HG03565 (cell line): ENCODE measurements around the gene EPYC.
A peak's percentile ranks its signal among the peaks of the same experiment; 100 is the strongest.

Experiments
- ATAC-seq: cut with Tn5 transposase; IDR thresholded peaks from one replicate; pipeline ENCODE4 v1.9.1; 2021; ENCODE audit warnings: mild to moderate bottlenecking, moderate library complexity; ENCODE audit not compliant: unreplicated experiment

Gene EPYC

GRCh38 chr12:91004872-91005271 lies at the start of gene EPYC:
Gene EPYC (minus strand): TSS chr12:91004972. CDS start chr12:91002565, 2,407 bp downstream.
- no peak for ATAC-seq

- ATAC-seq: no peak
Observed at GRCh38 chr12:91053951-91054715, 49.4 kb upstream of the EPYC start.

GRCh38 chr12:91052026-91052425 lies 47.3 kb upstream of the EPYC start:
- no peak for ATAC-seq

GRCh38 chr12:91044586-91044985 lies 39.8 kb upstream of the EPYC start:
- ATAC-seq: no peak

GRCh38 chr12:91043408-91043807 lies 38.6 kb upstream of the EPYC start:
- ATAC-seq: no peak

- ATAC-seq: no peak
Observed at GRCh38 chr12:91040096-91040755, 35.5 kb upstream of the EPYC start.

- ATAC-seq: no peak
Observed at GRCh38 chr12:91037276-91037675, 32.5 kb upstream of the EPYC start.

GRCh38 chr12:91033251-91033650 lies 28.5 kb upstream of the EPYC start:
- no peak for ATAC-seq

GRCh38 chr12:91023326-91024004 lies 18.7 kb upstream of the EPYC start:
- ATAC-seq: peak; percentile 98

- ATAC-seq: no peak
Observed at GRCh38 chr12:91021076-91021475, 16.3 kb upstream of the EPYC start.

GRCh38 chr12:91019455-91019854 lies 14.7 kb upstream of the EPYC start:
- ATAC-seq: no peak

GRCh38 chr12:91017511-91018263 lies 12.9 kb upstream of the EPYC start:
- no peak for ATAC-seq

- ATAC-seq: no peak
Observed at GRCh38 chr12:91017043-91017442, 12.3 kb upstream of the EPYC start.

GRCh38 chr12:91009319-91009950 lies 4.7 kb upstream of the EPYC start:
- ATAC-seq: peak; percentile 91

GRCh38 chr12:91007531-91008290 lies 2.9 kb upstream of the EPYC start:
- peak; percentile 58 for ATAC-seq

- ATAC-seq: no peak
Observed at GRCh38 chr12:91003737-91004136, 1.0 kb downstream of the EPYC start.

GRCh38 chr12:91001306-91001705 lies 3.5 kb downstream of the EPYC start:
- ATAC-seq: no peak

- no peak for ATAC-seq
Observed at GRCh38 chr12:90999966-91000365, 4.8 kb downstream of the EPYC start.

GRCh38 chr12:90999527-90999926 lies 5.2 kb downstream of the EPYC start:
- no peak for ATAC-seq

- ATAC-seq: no peak
Observed at GRCh38 chr12:90995010-90995409, 9.8 kb downstream of the EPYC start.
